ENCODE measurements around the gene CRIP3.

Gene CRIP3

DNA sequence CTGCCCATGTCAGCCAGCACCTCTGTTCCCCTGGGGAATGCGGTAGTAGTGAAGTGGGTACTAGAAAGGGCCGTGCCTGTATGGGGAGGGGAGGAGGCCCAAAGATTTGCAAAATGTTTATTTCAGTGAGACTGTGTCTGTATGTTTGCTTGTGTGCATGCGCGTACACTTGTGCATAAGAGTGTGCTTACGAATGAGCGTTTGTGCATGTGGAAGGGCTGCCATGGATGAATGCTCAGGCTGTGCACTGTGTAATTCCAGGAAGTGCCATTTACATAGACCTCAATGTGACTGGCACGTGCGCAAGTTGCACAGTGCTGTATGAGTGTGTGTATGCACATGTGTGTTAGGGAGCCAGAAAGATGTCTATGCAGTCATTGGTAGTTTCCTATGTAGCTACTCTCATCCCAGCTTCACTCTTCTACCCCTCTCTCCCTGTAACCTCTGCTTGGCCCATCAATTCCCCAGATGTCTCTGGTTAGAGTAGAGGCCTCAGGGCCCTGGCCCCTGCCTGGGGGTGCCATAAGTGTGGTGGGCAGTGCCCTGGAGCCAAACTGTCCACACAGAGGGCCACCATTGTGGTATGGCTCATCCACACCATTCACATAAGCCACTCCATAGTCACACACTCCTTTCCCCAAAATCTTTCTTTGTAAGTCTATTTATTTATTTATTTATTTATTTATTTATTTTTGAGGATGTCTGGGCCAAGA, 37.4 kb downstream of the CRIP3 start:
- no peak for DNase-seq

DNA sequence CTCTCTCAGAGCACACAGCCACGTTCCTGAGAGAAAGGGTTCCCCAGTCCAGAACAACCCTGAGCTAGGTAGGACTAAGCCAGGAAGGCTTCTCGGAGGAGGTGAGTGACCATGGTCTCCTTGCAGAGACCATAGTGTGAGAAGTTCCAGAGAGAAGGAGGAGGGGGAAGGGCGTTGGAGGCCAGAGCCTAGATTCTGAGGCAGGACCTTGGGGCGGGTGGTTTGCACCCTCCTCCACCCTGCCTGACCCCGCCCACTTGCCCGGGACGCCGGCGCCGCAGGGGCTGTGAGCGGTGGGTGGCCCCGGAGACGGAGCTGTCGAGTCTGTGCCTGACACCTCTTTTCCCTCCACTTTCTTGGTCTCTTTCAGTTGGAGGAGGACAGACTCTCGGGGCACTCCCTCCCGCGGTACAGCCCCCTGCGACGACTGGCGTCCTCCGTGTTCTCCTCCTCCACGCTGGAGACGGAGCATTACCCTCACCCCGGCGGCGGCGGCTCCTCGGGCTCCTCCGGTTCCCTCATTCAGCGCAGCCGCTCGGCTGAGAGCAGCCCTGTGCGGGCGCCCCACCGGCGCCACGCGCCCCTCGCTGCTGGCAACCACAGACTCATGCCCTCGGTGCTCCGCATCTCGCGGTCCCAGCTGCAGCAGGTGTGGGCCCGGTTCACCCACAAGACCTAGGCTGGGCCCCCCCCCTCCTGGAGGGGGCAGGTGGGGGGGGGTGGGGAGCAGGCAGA, 39.2 kb downstream of the CRIP3 start:
- DNase-seq: no peak

- DNase-seq: no peak
These were observed 39.8 kb downstream of the CRIP3 start for GRCh38 chr6:43268782-43269272.

GRCh38 chr6:43268355-43268700, 40.3 kb downstream of the CRIP3 start:
- peak; percentile 84 for DNase-seq

DNA sequence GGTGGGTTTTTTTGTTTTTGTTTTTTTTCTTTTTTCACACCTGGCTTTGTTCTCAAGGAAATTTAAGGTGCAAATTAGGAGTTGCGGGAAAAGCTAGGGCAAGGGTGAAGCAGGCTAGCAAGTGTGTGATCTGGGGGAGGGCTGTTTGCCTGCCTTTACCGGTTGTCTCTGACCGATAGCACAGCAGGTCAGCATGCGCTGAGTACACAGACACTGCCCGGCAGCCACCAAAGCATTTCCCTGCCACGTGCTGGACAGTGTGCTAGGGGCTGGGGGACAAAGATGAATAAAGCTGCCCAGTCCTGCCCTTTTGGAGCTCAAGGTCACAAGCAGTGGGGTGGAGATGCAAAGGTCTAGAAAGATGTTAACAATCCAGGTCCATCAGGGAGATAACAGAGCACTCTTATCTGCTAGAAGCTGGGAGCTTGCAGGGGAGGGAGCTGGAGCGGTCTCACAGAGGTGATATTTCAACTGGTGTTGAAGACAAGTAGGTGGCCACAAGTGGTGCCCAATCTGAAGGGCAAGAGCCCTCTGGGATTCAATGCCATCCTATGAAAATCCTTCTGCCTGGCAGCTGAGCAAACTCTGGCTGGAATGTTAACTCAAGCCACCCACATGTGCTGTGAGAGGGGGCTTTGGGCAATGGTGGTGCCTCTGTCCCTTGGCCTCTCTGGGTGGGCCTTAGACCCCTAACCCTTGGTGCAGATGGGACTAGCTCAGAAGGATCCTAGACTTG, 40.8 kb downstream of the CRIP3 start:
- DNase-seq: no peak

- DNase-seq: no peak
These were observed 43.1 kb downstream of the CRIP3 start for GRCh38 chr6:43265564-43265963.

DNA sequence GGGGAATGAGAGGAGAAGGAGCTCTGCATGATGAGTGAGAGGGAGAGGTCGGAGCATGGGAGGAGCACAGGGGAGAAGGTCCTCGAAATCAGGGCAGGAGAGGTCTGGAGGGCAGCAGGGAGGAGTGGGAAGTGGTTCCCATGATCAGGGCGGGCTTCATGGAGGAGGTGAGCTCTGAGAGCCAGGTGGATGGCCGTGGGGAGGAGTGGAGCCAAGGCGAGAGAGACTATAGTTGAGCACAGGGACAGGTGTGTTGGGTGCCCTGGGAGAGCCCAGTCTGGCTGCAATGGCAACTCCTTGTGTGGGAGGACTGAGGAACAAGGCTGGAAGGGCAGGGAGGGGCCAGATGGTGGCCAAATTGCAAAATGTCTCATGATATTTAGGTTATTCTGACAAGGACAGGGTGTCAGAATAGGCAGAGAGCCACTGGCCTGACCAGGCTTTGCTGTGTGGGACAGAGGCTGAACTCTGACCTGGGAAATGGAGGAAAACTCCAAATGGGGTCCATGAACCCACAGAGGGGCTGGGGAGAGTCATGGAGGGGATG, 44.0 kb downstream of the CRIP3 start:
- no peak for DNase-seq

GRCh38 chr6:43263314-43264178, 45.1 kb downstream of the CRIP3 start:
- DNase-seq: peak; percentile 39

DNA sequence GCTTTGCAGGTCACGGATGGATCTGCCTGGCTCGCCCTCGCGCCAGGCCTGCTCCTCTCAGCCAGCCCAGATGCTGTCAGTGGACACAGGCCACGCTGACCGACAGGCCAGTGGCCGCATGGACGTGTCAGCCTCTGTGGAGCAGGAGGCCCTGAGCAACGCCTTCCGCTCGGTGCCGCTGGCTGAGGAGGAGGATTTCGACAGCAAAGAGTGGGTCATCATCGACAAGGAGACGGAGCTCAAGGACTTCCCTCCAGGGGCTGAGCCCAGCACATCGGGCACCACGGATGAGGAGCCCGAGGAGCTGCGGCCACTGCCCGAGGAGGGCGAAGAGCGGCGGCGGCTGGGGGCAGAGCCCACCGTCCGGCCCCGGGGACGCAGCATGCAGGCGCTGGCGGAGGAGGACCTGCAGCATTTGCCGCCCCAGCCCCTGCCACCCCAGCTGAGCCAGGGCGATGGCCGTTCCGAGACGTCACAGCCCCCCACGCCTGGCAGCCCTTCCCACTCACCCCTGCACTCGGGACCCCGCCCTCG, 45.8 kb downstream of the CRIP3 start:
- no peak for DNase-seq

DNA sequence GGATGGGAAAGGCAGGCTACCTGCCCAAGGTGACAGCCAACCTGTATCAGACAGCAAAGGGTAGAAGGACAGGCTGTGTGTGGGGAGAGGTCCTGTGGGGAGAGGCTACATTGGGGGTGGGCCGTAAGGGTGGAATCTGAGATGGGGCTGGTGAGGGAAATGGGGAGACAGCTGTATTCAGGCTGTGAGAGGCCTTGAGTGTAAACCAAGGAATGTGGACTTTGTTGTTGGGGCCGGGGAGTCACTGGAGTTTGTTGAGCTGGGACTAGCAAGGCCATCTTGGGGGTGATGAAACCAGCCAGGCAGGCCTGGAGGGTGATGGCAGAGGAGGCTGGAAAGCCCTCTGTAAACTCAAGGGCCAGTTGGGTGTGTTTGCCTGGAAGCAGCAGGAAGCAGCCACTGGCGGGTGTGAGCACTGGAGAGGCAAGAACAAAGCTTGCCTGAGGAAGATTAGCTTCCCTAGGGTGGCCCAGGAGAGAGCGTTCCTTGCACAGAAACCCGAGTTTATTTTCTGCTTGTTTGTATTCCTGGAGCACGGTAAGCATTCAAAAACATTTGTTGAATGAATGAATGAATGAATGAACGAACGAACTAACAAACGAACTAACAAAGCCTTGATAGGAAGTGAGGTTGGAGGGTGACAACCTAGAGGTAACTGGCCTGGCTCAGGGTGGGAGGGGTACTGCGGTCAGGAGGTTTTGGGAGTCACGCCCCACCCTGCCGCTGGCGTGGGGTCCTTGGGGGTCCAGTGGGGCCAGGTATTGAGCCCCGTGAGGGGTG, 46.4 kb downstream of the CRIP3 start:
- no peak for DNase-seq

DNA sequence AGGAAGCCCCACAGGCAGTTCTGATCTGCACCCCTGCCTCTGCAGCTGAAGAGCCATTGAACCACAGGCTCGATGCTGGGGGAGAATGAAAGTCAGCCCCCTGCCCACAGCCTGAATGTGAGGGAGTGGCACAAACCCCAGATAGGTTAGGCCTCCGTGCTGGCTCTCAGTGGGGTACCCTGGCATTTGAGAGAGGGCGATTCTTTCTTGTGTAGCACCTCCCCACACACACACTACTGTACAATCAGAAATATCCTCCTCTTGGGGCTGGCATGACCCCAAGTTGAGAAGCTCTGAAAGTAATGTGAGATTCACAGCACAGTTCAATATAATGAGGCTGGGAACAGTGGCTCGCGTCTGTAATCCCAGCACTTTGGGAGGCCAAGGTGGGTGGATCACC, 47.4 kb downstream of the CRIP3 start:
- DNase-seq: no peak

DNA sequence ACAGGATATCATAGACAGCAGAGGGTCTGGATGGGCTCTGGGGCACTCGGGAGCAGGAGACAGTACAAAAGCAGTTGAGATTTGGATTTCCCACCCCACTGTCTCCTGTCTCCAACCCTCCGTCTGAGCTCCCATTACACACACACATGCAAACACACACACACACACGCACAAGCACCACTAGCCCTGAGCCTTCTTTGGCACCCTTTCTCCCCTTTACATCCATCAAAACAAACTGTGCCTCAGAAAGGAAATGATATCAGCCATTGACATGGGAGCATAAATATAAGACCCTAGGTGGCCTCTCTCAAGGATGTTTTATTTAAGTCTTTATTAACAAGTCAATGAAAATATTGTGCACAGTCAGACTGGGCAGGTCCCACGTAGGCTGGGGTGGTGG, 47.8 kb downstream of the CRIP3 start:
- DNase-seq: no peak

GRCh38 chr6:43258807-43259686, 49.6 kb downstream of the CRIP3 start:
- DNase-seq: no peak

GRCh38 chr6:43258180-43258579, 50.4 kb downstream of the CRIP3 start:
- DNase-seq: no peak

DNA sequence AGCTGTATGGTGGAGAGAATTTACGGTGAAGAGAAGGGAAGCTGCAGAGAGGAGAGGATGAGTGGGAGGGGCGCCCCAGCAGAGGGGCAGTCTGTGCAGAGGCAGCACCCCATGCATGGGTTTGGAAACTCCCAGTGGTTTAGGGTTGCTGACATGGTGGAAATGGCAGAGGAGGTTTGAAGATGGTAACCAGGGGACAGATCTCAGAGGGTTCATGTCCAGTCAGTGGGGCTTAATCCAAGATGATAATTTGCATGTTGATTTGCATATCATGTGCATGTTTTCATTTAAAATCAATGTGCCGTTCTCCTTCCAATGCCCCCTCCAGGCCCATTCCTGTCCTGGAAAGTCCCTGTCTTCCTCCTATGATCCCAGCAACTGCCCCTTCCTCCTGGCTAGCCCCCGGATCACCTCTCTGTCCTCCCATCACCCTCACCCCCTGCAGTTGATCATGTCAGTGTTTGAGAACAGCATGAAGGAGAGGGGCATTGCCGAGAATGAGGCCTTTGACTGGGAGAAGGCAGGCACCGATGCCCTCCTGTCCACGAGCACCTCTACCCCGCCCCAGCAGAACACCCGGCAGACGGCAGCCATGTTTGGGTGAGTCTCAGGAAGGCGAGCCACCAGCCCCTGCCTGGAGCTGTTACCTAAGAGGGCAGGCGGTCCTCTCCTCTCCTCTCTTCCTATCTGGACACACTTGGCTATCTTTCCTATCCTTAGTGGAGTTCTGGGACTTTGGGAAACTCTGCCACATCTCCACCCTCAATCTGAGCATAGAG, 51.1 kb downstream of the CRIP3 start:
- DNase-seq: no peak

DNA sequence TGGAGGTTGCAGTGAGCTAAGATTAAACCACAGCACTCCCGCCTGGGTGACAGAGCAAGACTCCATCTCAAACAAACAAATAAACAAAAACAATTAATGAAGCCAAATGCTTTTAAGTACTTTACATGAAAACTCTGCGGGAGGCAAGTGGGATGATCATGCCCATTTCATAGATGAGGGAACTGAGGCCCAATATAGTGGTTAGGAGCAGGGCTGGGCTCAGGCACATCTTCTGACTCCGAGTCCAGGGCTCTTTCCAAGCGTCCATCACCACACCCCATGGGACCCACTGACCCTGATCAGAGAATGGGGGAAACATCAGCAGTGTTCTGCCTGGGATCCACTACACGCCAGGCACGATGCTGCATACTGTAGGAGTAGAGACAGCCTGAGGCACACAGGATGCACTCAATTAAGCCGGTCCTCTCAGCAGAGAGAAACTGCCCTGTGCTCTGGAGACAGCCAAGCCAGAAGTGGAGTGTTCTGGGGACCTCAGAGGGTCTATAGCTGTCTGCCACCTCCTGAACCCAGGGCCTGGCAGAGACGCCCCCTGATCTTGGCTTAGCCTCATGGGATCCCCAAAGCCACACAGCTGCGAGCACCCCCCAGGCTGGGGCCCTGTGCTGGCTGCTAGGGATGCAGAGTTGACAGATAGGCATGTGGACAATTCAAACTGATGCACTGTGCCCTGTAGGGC, 51.8 kb downstream of the CRIP3 start:
- no peak for DNase-seq
